Activated B cell treated with CpG ODN at 0.5 μM for 24 hours (primary cell): ENCODE data around the gene PCDH17. TPM values are rescaled to one million over a fixed set of nuclear protein-coding genes. Genes with fewer than 3 reads are reported as not detected.

ENCODE experiments used
- ATAC-seq: fragments of 200-7000 bp; cut with Tn5 transposase; one replicate; pipeline ENCODE4 v1.10.0; 2021; ENCODE audit warnings: low read depth, mild to moderate bottlenecking, moderate library complexity
- CTCF ChIA-PET: fragments of 350-600 bp; sonication (Branson Sonifier 250); formaldehyde crosslinking; loops from one replicate; lab custom pipeline; 2021; ENCODE audit warnings: antibody characterized with exemption; lab: Charles Lee
- POLR2A ChIA-PET: fragments of 350-600 bp; sonication (Branson Sonifier 250); formaldehyde crosslinking; loops from one replicate; lab custom pipeline; 2021; ENCODE audit warnings: antibody characterized with exemption; lab: Charles Lee
- DNase-seq: peaks from one replicate; pipeline ENCODE4 v3.0.0; 2022
- H3K27ac Mint-ChIP-seq: one replicate; pipeline ENCODE4 v1.8.0; 2020; ENCODE audit warnings: mixed read lengths
- H3K27me3 Mint-ChIP-seq: one replicate; pipeline ENCODE4 v1.8.0; 2021; ENCODE audit warnings: mixed read lengths
- H3K36me3 Mint-ChIP-seq: one replicate; pipeline ENCODE4 v1.8.0; 2021; ENCODE audit warnings: low read depth, mixed read lengths
- H3K4me1 Mint-ChIP-seq: one replicate; pipeline ENCODE4 v1.8.0; 2021; ENCODE audit warnings: mixed read lengths
- H3K4me3 Mint-ChIP-seq: one replicate; pipeline ENCODE4 v1.8.0; 2020; ENCODE audit warnings: mild to moderate bottlenecking, mixed read lengths
- H3K9me3 Mint-ChIP-seq: one replicate; pipeline ENCODE4 v1.8.0; 2020; ENCODE audit warnings: mixed read lengths
- CTCF ChIP-seq: fragments of 200-600 bp; IDR thresholded peaks from one replicate; pipeline ENCODE4 v1.8.0; 2022; ENCODE audit warnings: antibody characterized with exemption, mild to moderate bottlenecking
- intact Hi-C: fragments of 100-400 bp; cut with micrococcal nuclease; formaldehyde crosslinking; loops from one replicate; pipeline ENCODE4 v1.15.1; 2024
- total RNA-seq: library from RNA; stranded (reverse); gene quantifications from 2 replicates; pipeline ENCODE4 v1.2.3, GENCODE V29; 2022

The PCDH17 gene
- total RNA-seq, 1 donor from 2014 or later: not detected

GRCh38 chr13:57763689-57764088 is 132.1 kb downstream of the PCDH17 start:
- no peak for TF ChIP-seq CTCF
- ChIA-PET POLR2A (no interaction called here), CTCF (no interaction called here)
- intact Hi-C loops: no loop called here
- ATAC-seq: no peak
- H3K4me3 Mint-ChIP-seq: no peak overlapping the region
- no peaks in the 10 kb centered on the region for H3K27me3 Mint-ChIP-seq
- no peak overlapping the region for H3K27ac Mint-ChIP-seq
- H3K36me3 Mint-ChIP-seq: no peaks in the 10 kb centered on the region
- no peaks in the 10 kb centered on the region for H3K4me1 Mint-ChIP-seq
- peaks cover 8% of the 10 kb centered on the region for H3K9me3 Mint-ChIP-seq
- no peak for DNase-seq
